Stimulated activated CD4-positive, alpha-beta T cell treated with anti-CD3 and anti-CD28 coated beads, Interleukin-1b, Interleukin-23, amount 100 ng/mL, for 1 hour (primary cell): Measurements from ENCODE around the gene TUG1.

Source experiments
- DNase-seq, 2 donors: peaks; one replicate each; pipeline ENCODE4 v3.0.0-alpha.2; 2020; ENCODE audit warnings: low read depth in 2 of 2

Gene TUG1

DNA sequence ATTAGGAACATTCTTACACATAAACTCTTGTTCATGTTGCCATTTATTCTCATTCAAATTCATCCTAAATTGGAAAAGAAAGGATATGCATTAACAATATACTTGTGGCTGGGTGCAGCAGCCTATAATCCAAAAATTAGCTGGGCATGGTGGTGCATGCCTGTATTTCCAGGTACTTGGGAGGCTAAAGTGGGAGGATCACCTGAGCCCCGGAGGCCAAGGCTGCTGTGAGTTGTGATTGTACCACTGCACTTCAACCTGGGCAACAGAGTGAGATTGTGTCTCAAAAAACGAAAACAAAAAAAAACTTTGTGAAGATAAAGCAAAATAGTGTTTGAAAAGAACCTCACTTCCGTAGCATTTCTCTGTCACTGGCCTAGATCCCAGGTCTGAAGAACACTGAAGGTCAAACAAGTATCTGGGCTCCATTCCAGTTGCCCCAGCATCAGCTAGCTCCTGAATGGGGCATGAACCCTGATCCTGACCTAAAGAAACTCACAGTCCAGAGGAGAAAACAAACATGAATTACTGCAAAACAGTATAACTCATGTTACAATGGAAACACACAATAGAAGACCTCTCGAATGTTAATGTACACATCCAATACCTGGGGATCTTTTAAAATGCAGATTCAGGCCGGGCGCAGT lies 32.2 kb downstream of the TUG1 start:
- no peak for DNase-seq

DNA sequence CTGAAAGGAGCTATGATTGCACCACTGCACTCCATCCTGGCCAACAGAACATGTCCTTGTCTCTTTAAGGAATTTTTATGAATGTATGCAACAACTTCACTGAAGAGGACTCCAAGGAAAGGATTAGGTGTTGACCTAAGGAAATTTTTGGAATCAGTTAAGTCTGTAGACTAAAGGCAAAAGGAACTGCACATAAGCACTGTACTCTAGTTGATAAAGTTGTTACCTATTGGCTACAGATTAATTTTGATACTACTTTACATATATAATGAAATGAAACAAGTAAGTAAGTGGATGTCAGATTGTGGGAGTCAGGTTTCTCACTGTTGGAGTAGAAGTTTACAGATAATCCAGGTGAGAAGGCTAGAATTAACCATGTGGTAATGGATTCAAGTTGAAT lies 36.5 kb downstream of the TUG1 start:
- no peak for DNase-seq

DNA sequence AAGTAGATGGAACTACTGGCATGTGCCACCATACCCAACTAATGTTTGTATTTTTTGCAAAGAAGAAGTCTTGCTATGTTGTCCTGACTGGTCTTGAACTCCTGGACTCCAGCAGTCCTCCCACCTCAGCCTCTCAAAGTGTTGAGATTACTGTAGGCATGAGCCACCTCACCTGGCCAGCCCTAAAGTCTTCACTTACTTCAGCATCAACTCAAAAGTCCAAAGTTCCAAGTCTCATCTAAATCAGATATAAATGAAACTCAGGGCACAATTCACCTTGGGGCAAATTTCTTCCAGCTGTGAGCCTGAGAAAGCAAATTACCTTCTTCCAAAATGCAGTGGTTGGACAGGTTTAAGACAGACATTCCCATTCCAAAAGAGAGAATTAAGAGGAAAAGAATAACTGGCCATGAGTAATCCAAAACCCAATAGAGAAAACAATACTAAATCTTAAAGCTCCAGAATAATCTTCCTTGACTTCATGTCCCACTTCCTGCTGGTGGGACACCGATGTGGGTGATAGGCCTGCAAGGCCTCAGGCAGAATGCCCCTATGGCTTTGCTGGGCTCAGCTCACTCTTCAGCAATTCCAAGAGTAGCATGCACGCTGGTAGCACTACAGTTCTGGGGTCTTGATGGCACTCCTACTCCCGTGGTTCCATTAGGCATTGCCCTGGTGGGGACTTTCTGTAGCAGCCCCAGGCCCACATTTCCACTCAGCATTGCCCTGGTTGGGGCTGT lies 50.3 kb downstream of the TUG1 start:
- DNase-seq, result no peak

DNA sequence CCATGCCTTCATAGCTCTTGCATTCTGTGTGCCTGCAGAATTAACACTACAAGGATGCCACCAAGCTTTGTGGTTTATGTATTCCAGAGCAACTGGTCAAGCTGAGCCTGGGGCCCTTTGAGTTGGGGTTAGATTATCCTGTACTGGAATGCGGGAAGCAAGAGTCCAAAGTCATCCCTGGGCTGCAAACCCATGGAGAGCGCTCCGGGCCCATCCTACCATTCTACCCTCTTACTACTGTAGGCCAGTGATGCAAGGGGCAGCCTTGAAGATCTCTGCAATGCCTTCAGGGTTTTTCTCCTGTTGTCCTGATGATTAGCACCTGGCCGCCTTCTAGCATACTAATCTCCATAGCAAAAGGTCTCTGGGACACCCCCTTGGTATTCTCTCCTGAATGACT lies 51.3 kb downstream of the TUG1 start:
- DNase-seq, result no peak

DNA sequence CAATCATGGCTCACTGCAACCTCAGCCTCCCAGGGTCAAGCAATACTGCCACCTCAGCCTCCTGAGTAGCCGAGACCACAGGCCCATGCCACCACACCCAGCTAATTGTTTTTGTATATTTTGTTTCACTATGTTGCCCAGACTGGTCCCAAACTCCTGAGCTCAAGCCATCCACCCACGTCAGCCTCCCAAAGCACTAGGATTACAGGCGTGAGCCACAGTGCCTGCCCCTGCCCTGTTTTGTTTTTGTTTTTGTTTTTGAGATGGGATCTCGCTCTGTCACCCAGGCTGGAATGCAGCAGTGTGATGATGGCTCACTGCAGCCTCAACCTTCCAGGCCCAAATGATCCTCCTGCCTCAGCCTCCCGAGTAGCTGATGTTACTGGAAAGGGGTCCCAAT lies 53.5 kb downstream of the TUG1 start:
- no peak for DNase-seq
